ENCODE results near the gene GLOD4. TPM values are rescaled to one million over a fixed set of nuclear protein-coding genes. Genes with fewer than 3 reads are reported as not detected.

GLOD4 gene
- total and polyA plus RNA-seq, 10 of the 15 experiments (the other 5 are each of a cell fraction or from before 2014, with no cell fraction given), result 40.8 to 107 (median 81.2) TPM

- ChIA-PET CTCF (interaction anchor here (1.6 kb wide), 1 partner anchor 20 kb away, joined by 3 read pairs; no protein-coding TSS in a partner anchor), RAD21 (ENCODE audit: unreplicated experiment) (no interaction called here), POLR2A (no interaction called here), SMC1A (ENCODE audit: uncharacterized antibody, unreplicated experiment) (interaction anchor here (1.0 to 1.5 kb wide), 2 partner anchors 10 to 22 kb away, joined by 3 to 6 read pairs; no protein-coding TSS in a partner anchor)
- WGBS (ENCODE audit: insufficient coverage, insufficient replicate concordance, low lambda C conversion rate, missing lambda C conversion rate), result 57% methylated on average over 13 of the region's 13 CpGs
- ATAC-seq, result no peak
- TF ChIP-seq ZZZ3 (IDR thresholded peaks at IDR 0.05; ENCODE audit: control insufficient read depth, insufficient read length, low read depth), result no peak
- TF ChIP-seq NFIC (IDR thresholded peaks at IDR 0.05; ENCODE audit: low read depth, low read length), result no peak
- no peak for TF ChIP-seq LARP7 (IDR thresholded peaks at IDR 0.05)
- no peak for TF ChIP-seq KLF5 (IDR thresholded peaks at IDR 0.05; ENCODE audit: partially characterized antibody)
- no peak for TF ChIP-seq POLR2A (IDR thresholded peaks at IDR 0.05; ENCODE audit: low read depth, low read length)
- TF ChIP-seq ZNF622 (IDR thresholded peaks at IDR 0.05), result no peak
- TF ChIP-seq USF1 (IDR thresholded peaks at IDR 0.05; ENCODE audit: borderline replicate concordance, extremely low read length, insufficient read depth, low read depth, low read length), result no peak
- TF ChIP-seq IRF4 (IDR thresholded peaks at IDR 0.05; ENCODE audit: low read depth, low read length), result no peak
- H3K9me3 ChIP-seq (replicated peaks; ENCODE audit: control insufficient read depth, insufficient read depth, low read length), result no peaks in the 10 kb centered on the region
- H3K4me3 ChIP-seq, result no peak overlapping the region
- H3K79me2 ChIP-seq (ENCODE audit: control insufficient read depth, insufficient read depth, low read length), result no peaks in the 10 kb centered on the region
- no peaks in the 10 kb centered on the region for H4K20me1 ChIP-seq (ENCODE audit: control insufficient read depth, insufficient read depth)
- H3K4me2 ChIP-seq (ENCODE audit: control insufficient read depth, insufficient read depth), result no peak overlapping the region
- H3K27me3 ChIP-seq (replicated peaks in 1 of 2; ENCODE audit: control insufficient read depth in 2 of 2, insufficient read depth in 2 of 2, low read length in 1 of 2), result no peaks in the 10 kb centered on the region
- BruUV-seq (replicated peaks), result no TSS peak
- intact Hi-C loops (cut with micrococcal nuclease; ENCODE audit: unreplicated experiment) (no loop called here), in situ Hi-C loops (cut with MboI) (no loop called here)
- H2AFZ ChIP-seq (ENCODE audit: control insufficient read depth, low read depth, low read length), result no peak overlapping the region
- no peak for DNase-seq (ENCODE audit: low read depth, low spot score)
- no peaks in the 10 kb centered on the region for H3K36me3 ChIP-seq (ENCODE audit: control insufficient read depth in 2 of 2, insufficient read depth in 2 of 2, low read length in 1 of 2)
- no peak overlapping the region for H3K9ac ChIP-seq (ENCODE audit: control insufficient read depth, insufficient read depth, low read length)
- H3K4me1 ChIP-seq (ENCODE audit: control insufficient read depth, insufficient read depth, low read length), result no peaks in the 10 kb centered on the region
- FAIRE-seq, result no peak
- H3K27ac ChIP-seq (ENCODE audit: control insufficient read depth, insufficient read depth), result no peak overlapping the region
Observed at GRCh38 chr17:720706-721539, 61.2 kb downstream of the GLOD4 start.

Measured in GM12878 (cell line).